Stimulated activated CD4-positive, alpha-beta T cell treated with anti-CD3 and anti-CD28 coated beads, Interleukin-4, amount 100 ng/mL, for 24 hours (primary cell): ENCODE results near the gene RUNX1.

ENCODE experiments used
- DNase-seq: peaks from one replicate; pipeline ENCODE4 v3.0.0-alpha.2; 2020

Gene RUNX1

GRCh38 chr21:34797921-34798535, 251.1 kb downstream of the RUNX1 start:
- no peak for DNase-seq

- DNase-seq, result no peak
Observed at GRCh38 chr21:34797201-34797525, 251.9 kb downstream of the RUNX1 start.

- no peak for DNase-seq
Observed at GRCh38 chr21:34796518-34797200, 252.4 kb downstream of the RUNX1 start.

DNA sequence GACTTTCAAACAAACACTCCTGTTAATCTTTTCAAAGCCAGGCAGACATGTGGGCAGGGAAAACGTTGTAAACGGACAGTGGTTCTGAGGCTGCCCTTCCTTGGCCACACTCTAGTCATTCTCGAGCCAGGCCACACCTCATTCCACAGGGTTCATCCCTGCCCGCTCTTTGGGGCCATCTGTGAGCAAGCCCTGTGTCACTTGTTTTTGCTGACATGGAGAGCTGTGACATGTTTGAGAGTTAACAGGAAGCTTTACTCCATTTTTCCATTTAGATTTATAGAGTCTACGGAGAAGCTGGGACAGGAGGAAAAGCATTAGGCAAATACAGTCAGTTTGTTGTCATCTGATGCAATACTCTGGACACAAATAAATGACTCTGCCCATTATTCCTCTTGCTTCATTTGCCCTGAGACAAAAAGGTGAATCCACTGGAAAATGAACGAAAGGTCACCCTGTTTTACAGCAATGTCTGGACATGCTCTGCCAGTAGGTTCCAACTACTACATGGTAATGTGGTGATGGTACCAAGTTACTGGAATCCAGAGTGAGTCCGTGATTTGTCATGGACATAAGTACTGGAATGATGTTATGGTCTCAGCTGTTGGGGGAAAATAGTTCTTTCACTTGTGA, 253.4 kb downstream of the RUNX1 start:
- DNase-seq, result no peak

DNA sequence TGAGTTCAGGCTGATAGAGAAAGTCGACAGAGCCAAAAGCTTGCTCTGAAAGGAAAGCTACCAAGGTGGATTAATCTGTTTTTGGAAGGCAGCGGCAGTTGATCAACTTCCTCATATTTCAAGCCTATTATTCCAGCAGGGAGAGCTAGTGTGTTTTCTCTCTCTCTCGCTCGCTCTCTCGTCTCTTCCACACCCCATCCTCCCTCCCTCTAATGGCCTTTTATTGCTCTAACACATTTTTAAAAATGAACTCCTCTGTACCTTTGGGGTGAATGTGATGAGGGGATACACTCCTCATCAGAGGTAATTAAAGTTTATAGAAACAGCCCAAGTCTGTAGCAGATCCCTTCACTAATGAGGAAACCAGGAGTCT, 253.9 kb downstream of the RUNX1 start:
- no peak for DNase-seq

GRCh38 chr21:34794686-34795085, 254.4 kb downstream of the RUNX1 start:
- no peak for DNase-seq

DNA sequence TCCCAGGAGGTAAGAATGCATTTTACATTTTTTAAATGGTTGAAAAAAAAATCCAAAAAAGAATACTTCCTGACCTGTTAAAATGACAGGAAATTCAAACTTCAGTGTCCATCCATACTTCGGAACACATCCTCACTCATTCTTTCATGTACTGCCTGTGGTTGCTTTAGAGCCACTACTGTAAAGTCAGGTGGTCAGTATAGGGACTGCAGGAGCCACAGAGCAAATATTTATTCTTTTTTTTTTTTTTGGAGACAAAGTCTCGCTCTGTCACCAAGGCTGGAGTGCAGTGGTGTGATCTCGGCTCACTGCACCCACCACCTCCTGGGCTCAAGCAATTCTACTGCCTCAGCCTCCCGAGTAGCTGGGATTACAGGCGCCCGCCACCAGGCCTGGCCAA, 255.6 kb downstream of the RUNX1 start:
- DNase-seq, result no peak

DNA sequence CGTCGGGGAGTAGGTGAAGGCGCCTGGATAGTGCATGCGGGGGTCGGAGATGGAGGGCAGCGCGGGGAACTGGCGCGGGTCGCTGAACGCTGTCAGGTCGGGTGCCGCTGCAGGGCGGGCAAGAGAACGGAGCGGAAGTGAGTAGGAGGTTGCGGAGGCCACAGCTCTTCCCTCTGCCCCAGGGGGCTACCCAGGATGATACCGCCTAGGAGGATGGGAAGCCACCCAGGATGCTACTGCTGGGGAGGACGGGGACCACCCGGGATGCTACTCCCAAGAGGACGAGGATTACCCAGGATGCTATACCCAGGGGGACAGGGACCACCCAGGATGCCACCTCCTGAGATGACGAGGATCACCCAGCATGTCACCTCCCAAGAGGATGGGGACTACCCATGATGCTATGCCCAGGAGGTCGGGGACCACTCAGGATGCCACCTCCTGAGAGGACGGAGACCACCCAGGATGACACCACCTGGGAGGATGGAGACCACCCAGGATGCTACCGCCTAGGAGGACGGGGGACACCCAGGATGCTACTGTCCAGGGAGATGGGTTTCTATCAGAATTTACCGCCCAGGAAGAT, 256.5 kb downstream of the RUNX1 start:
- DNase-seq, result no peak

DNA sequence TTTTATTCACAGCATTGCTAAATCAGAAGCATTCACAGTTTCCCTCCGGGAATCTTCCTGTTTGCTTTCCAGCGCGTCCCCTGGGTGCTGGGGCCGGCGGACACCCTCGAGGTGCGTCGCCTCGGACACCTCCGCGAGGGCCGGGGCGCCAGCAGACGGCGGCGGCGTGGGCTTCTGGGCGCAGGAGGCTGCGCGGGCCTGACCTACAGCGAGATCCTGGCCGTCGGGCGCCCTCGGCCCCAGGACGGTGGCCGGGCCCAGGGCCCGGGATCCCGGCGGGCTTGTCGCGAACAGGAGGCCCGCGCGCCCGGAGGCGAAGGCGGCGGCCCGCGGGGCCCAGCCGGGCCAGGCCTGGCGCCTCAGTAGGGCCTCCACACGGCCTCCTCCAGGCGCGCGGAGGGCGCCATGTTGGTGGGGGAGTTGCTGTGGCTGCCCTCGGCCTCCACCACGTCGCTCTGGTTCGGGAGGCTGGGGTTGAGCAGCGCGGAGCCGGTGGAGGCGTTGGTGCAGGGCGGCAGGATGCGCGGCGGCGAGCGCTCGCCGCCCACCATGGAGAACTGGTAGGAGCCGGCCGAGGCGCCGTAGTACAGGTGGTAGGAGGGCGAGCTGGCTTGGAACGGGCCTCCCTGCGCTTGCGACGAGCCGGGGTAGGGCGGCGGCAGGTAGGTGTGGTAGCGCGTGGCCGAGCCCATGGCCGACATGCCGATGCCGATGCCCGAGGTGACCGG, 257.2 kb downstream of the RUNX1 start:
- no peak for DNase-seq

- DNase-seq, result no peak
Observed at GRCh38 chr21:34790834-34791233, 258.3 kb downstream of the RUNX1 start.

- no peak for DNase-seq
Observed at GRCh38 chr21:34790341-34790740, 258.8 kb downstream of the RUNX1 start.

DNA sequence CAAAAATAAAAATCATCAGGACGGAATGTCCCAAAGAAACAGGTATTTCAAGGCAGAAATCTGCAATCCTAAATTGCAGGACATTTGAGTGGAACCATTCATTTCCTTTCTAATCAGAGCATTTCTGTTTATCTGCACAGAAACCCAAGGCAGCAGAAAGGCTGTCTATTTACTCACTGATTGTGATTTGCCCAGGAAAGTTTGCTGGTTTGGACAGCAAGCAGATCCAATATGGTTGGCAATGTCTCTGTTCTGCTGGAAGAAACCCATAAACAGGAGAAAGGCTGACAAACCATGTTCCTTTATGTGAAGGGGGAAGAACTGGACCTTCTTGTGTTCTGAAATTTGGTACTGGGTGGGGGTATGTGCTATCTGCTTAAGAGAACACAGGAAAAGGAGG, 260.2 kb downstream of the RUNX1 start:
- DNase-seq, result no peak

- DNase-seq, result no peak
Observed at GRCh38 chr21:34783815-34784214, 265.3 kb downstream of the RUNX1 start.

- no peak for DNase-seq
Observed at GRCh38 chr21:34782506-34783360, 266.4 kb downstream of the RUNX1 start.

DNA sequence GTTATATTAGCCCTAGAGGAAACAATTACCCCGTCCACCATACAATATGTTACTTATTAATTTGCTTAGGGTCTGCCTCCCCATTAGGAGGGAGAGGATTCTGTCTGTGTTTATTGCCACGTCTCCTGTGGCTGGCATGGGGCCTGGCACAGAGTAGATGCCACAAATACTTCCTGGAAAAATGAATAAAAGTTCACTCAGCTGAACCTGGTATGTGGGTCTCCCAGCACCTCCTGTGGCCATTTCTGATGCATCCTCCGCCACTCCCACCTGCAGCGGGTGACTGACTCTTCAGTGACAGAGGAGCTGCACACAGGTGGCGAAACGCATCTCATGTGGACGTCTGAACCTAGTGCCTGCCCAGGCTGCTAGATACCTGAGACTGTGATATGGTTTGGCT, 267.6 kb downstream of the RUNX1 start:
- no peak for DNase-seq

GRCh38 chr21:34779860-34780259, 269.2 kb downstream of the RUNX1 start:
- DNase-seq, result no peak

DNA sequence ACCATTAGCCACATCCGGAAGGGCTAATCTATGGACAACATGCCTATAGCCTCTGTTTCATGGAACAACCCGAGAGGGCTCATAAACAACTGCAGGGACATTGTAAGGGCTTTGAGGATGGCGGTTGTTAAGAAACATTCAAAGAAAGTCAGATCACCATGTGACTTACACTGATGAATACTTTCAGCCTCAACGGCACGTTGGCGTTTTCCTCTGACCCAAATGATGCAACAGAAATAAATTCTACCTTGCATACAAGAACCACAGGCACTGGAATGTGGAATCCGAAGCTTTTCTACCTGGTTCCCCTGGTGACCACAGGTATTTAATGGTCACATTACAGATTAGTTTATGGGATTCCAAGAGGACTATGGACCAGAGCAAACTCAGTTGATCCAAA, 273.3 kb downstream of the RUNX1 start:
- DNase-seq, result no peak

DNA sequence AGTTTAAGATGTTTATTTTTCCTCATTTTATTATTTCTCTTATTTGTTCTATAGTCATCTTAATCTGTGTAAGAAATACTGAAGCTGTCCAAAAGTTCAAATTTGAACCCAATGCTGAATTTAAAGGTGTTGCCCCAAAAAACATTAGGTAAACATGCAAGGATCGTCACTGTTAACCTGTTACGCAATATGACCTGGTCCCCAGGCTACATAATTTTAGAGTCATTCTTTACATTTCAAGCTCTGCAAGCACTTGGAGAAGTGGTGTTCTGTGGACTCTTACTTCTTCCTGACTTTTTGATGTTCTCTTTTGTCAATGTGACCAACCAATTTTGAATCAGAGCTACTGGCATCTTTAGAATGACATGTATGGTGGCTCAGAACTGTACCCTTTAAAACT, 274.4 kb downstream of the RUNX1 start:
- no peak for DNase-seq

DNA sequence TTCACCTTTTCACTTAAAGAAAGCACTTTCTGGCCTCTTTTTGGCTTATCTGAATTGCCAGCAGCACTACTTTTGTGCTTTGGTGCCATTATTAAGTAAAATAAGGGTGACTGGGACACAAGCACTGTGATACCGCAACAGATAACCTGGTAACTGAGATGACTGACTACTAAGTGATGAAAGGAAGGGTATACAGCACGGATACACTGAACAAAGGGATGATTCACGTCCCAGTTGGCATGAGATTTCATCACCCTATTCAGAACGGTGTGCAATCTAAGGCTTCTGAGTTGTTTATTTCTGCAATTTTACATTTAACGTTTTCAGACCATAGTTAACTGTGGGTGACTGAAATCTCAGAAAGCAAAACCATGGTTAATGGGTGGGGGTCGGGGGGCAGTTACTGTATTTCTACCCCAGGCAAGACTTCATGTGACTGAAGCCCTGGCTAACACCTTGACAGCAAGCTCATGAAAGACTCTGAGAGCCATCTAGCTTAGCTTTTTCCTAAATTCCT, 277.5 kb downstream of the RUNX1 start:
- DNase-seq, result no peak

GRCh38 chr21:34770576-34770975, 278.5 kb downstream of the RUNX1 start:
- no peak for DNase-seq

DNA sequence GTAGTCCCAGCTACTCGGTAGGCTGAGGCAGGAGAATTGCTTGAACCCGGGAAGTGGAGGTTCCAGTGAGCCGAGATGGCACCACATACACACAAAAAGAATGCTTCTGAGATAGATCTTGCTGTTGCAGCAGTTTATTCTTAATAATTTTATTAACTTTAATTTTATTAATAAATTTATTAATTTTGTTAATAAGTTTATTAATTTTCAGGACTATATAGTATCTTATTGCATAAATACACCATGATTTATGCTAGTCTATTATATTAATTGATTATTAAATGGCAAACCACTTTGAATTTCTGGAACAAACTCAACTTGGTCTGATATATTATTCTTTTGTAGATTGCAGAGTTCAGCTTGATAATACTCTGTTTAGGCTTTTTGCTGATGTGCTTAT, 280.8 kb downstream of the RUNX1 start:
- no peak for DNase-seq

- no peak for DNase-seq
Observed at GRCh38 chr21:34766862-34767261, 282.2 kb downstream of the RUNX1 start.
